Esophagus muscularis mucosa (tissue), 4 donors: ENCODE data around the gene HIP1R. TPM values are rescaled to one million over a fixed set of nuclear protein-coding genes. Genes with fewer than 3 reads are reported as not detected.
"Not testable (repeated sequence)": the region's sequence is repeated elsewhere in the genome, so short reads cannot be mapped to it uniquely, and the experiment has no call there.

Experiments used
- DNase-seq: peaks from one replicate; pipeline ENCODE4 v3.0.0-alpha.2; 2017; ENCODE audit errors: extremely low spot score
- H3K27ac ChIP-seq, 4 donors: fragments of 200-600 bp; sonication (generic); replicated peaks in 1 of 4; 1 replicate in 3 of 4; 2 replicates in 1 of 4; pipeline ENCODE4 v1.5.1; 2016 to 2019; ENCODE audit warnings: mild to moderate bottlenecking in 1 of 4
- H3K27me3 ChIP-seq, 4 donors: fragments of 200-600 bp; sonication (generic); one replicate each; pipeline versions ENCODE4 v1.5.1 to v1.6.0; 2016 to 2019
- H3K36me3 ChIP-seq, 4 donors: fragments of 200-600 bp; sonication (generic); one replicate each; pipeline ENCODE4 v1.5.1; 2016 to 2019
- H3K4me1 ChIP-seq, 4 donors: fragments of 200-600 bp; sonication (generic); one replicate each; pipeline ENCODE4 v1.5.1; 2016 to 2019
- H3K4me3 ChIP-seq, 4 donors: fragments of 200-600 bp; sonication (generic); 1 replicate in 2 of 4; 2 replicates in 2 of 4; pipeline ENCODE4 v1.5.1; 2016 to 2019; ENCODE audit warnings: mild to moderate bottlenecking in 4 of 4, moderate library complexity in 1 of 4
- H3K9me3 ChIP-seq, 4 donors: fragments of 200-600 bp; sonication (generic); 1 replicate in 3 of 4; 2 replicates in 1 of 4; pipeline ENCODE4 v1.5.1; 2016 to 2019
- CTCF ChIP-seq, 3 experiments: fragments of 200-600 bp in 2 of 3; fragments of 450-650 bp in 1 of 3; sonication (generic) in 2 of 3; IDR thresholded peaks; one replicate each; pipeline ENCODE4 v1.5.1; 2017 to 2019; ENCODE audit warnings: antibody characterized with exemption in 3 of 3, mild to moderate bottlenecking in 2 of 3, moderate library complexity in 1 of 3
- EP300 ChIP-seq: sonication (generic); formaldehyde crosslinking; IDR thresholded peaks from one replicate; pipeline ENCODE4 v1.6.1; 2017; ENCODE audit warnings: antibody characterized with exemption
- POLR2A ChIP-seq: fragments of 450-650 bp; IDR thresholded peaks from one replicate; pipeline ENCODE4 v1.6.1; 2017; ENCODE audit warnings: antibody characterized with exemption, moderate library complexity, mild to moderate bottlenecking, low read depth
- POLR2AphosphoS5 ChIP-seq, 2 donors: sonication (generic); formaldehyde crosslinking; IDR thresholded peaks; one replicate each; pipeline ENCODE4 v1.6.1; 2017; ENCODE audit warnings: antibody characterized with exemption in 2 of 2
- WGBS: methylation state at CpG from one replicate; pipeline ENCODE4 v1.1.5; 2018; 5-methylcytosine and 5-hydroxymethylcytosine counted together
- intact Hi-C: fragments of 100-400 bp; cut with DNase I; formaldehyde crosslinking; loops from one replicate; pipeline ENCODE4 v1.15.1; 2023
- total RNA-seq, 4 donors: library from RNA; depleted of rRNA; stranded (reverse); fragments of >200 nt; gene quantifications; one replicate each; pipeline versions ENCODE4 v1.1.0 to v1.2.1, GENCODE V29; 2016

HIP1R gene
- total RNA-seq, 4 donors from 2014 or later: 13.3 to 38.3 (median 23.7) TPM

- Histone ChIP-seq H3K9me3 (no peaks in the 10 kb centered on the region), H3K4me3 (peak overlapping the region in 2 of 4 donors; percentile 87 to 95), H3K27ac (peak overlapping the region; percentile 85 to 96 (median 93)), H3K27me3 (peaks cover 0 to 4% (median 0%) of the 10 kb centered on the region in 4 donors), H3K4me1 (peaks cover 30 to 40% (median 37%) of the 10 kb centered on the region in 4 donors), H3K36me3 (no peaks in the 10 kb centered on the region)
- TF ChIP-seq POLR2A (no peak), EP300 (no peak), POLR2AphosphoS5 (IDR thresholded peaks at IDR 0.05) (no peak), CTCF (IDR thresholded peaks at IDR 0.05) (no peak)
- 81% methylated on average over 7 of the region's 7 CpGs for WGBS
- intact Hi-C loops: no loop called here
- no peak for DNase-seq
These were observed 61.4 kb downstream of the HIP1R start for GRCh38 chr12:122896662-122897061.

DNA sequence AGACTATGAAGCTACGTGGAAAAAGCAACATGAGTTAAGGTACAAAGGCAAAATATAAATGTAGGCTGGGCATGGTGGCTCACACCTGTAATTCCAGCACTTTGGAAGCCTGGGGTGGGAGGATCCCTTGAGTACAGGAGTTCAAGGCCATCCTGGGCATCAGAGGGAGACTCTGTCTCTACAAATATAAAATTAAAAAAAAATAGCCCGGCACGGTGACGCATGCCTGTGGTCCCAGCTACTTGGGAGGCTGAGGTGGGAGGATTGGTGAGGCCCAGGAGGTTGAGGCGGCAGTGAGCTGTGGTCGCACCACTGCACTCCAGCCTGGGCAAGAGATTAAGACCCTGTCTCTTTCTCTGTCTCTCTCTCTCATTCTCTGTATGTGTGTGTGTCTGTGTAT is 64.6 kb downstream of the HIP1R start:
- no peak overlapping the region for H3K4me3 ChIP-seq
- no peaks in the 10 kb centered on the region for H3K36me3 ChIP-seq
- no peak overlapping the region for H3K27ac ChIP-seq
- peaks cover 3 to 8% (median 7%) of the 10 kb centered on the region in 4 donors for H3K4me1 ChIP-seq
- TF ChIP-seq POLR2A: no peak
- TF ChIP-seq EP300: no peak
- no peak for TF ChIP-seq POLR2AphosphoS5 (IDR thresholded peaks at IDR 0.05)
- TF ChIP-seq CTCF (IDR thresholded peaks at IDR 0.05): no peak
- H3K9me3 ChIP-seq: no peaks in the 10 kb centered on the region
- WGBS: 92% methylated on average over 6 of the region's 6 CpGs
- DNase-seq: no peak
- peaks cover 0 to 4% (median 0%) of the 10 kb centered on the region in 4 donors for H3K27me3 ChIP-seq
- intact Hi-C loops: no loop called here

- DNase-seq: no peak
- no peaks in the 10 kb centered on the region for H3K27me3 ChIP-seq
- H3K4me3 ChIP-seq: no peak overlapping the region
- H3K27ac ChIP-seq: no peak overlapping the region
- WGBS: 51% methylated on average over 10 of the region's 10 CpGs
- TF ChIP-seq POLR2AphosphoS5 (IDR thresholded peaks at IDR 0.05): no peak
- TF ChIP-seq EP300: no peak
- no peak for TF ChIP-seq POLR2A
- no peak for TF ChIP-seq CTCF (IDR thresholded peaks at IDR 0.05)
- H3K4me1 ChIP-seq: peaks cover 0 to 6% (median 0%) of the 10 kb centered on the region in 4 donors
- H3K36me3 ChIP-seq: no peaks in the 10 kb centered on the region
- no peaks in the 10 kb centered on the region for H3K9me3 ChIP-seq
- intact Hi-C loops: no loop called here
These were observed 67.8 kb downstream of the HIP1R start for GRCh38 chr12:122902854-122903692.

DNA sequence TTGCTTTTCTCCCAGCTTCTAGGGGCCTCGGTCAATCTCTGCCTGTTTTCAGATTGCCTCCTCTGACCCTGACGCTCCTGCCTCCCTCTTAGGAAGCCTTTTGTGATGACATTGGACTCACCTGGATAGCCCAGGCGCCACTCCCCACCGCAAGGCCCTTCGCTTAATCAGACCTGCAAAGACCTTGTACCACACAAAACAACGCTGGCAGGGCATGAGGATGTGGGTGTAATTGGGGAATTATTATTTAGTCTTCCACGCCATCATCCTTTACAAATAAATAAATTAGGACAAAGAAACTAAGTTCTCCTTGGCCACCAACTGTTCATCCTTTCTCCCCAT is 68.4 kb downstream of the HIP1R start:
- Histone ChIP-seq H3K36me3 (no peaks in the 10 kb centered on the region), H3K4me3 (no peak overlapping the region), H3K27ac (no peak overlapping the region), H3K9me3 (no peaks in the 10 kb centered on the region), H3K4me1 (peaks cover 0 to 6% (median 0%) of the 10 kb centered on the region in 4 donors), H3K27me3 (no peaks in the 10 kb centered on the region)
- no peak for DNase-seq
- TF ChIP-seq POLR2AphosphoS5 (IDR thresholded peaks at IDR 0.05) (no peak), POLR2A (no peak), CTCF (IDR thresholded peaks at IDR 0.05) (no peak), EP300 (no peak)
- 70% methylated on average over 7 of the region's 7 CpGs for WGBS
- intact Hi-C loops: no loop called here

DNA sequence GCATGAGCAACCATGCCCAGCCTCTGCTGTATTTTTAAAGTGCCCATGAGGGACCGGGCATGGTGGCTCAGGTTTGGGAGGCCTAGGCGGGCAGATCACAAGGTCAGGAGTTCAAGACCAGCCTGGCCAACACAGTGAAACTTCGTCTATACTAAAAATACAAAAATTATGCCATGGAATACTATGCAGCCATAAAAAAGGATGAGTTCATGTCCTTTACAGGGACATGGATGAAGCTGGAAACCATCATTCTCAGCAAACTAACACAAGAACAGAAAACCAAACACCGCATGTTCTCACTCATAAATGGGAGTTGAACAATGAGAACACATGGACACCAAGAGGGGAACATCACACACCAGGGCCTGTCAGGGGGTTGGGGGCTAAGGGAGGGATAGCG is 70.0 kb downstream of the HIP1R start:
- WGBS: 98% methylated on average over 5 of the region's 5 CpGs
- not testable (repeated sequence) for DNase-seq

More for the DNA sequence above, 70.0 kb downstream of the HIP1R start:
- H3K27ac ChIP-seq, intact Hi-C loops, H3K27me3 ChIP-seq, H3K36me3 ChIP-seq, H3K4me3 ChIP-seq, H3K4me1 ChIP-seq, H3K9me3 ChIP-seq: not testable (repeated sequence)
